ENCODE results near the gene BRSK2. TPM values are rescaled to one million over a fixed set of nuclear protein-coding genes. Genes with fewer than 3 reads are reported as not detected.
"Not testable (repeated sequence)": the region's sequence is repeated elsewhere in the genome, so short reads cannot be mapped to it uniquely, and the experiment has no call there.

Gene BRSK2
- total RNA-seq, 1 donor from 2014 or later: 13.8 TPM

GRCh38 chr11:1353383-1354124, 36.2 kb upstream of the BRSK2 start:
- H3K4me1 Mint-ChIP-seq (ENCODE audit: unreplicated experiment): peaks cover 12% of the 10 kb centered on the region
- no peak for DNase-seq (ENCODE audit: extremely low spot score, unreplicated experiment)
- no peak overlapping the region for H3K4me3 Mint-ChIP-seq
- peak overlapping the region; percentile 38 for H3K27ac Mint-ChIP-seq
- peaks cover 28% of the 10 kb centered on the region for H3K27me3 Mint-ChIP-seq
- no peak for TF ChIP-seq CTCF (conservative IDR thresholded peaks at IDR 0.05)
- no peaks in the 10 kb centered on the region for H3K36me3 Mint-ChIP-seq
- no peaks in the 10 kb centered on the region for H3K9me3 Mint-ChIP-seq

- H3K4me3 Mint-ChIP-seq: no peak overlapping the region
- no peaks in the 10 kb centered on the region for H3K9me3 Mint-ChIP-seq
- peaks cover 28% of the 10 kb centered on the region for H3K27me3 Mint-ChIP-seq
- no peak for DNase-seq (ENCODE audit: extremely low spot score, unreplicated experiment)
- H3K4me1 Mint-ChIP-seq (ENCODE audit: unreplicated experiment): peaks cover 10% of the 10 kb centered on the region
- no peak for TF ChIP-seq CTCF (conservative IDR thresholded peaks at IDR 0.05)
- no peak overlapping the region for H3K27ac Mint-ChIP-seq
- H3K36me3 Mint-ChIP-seq: no peaks in the 10 kb centered on the region
Measured at GRCh38 chr11:1354125-1354938, 35.4 kb upstream of the BRSK2 start.

GRCh38 chr11:1356007-1356435, 33.7 kb upstream of the BRSK2 start:
- Mint-ChIP-seq H3K4me3 (peak overlapping the region; percentile 20), H3K27ac (no peak overlapping the region), H3K9me3 (no peaks in the 10 kb centered on the region), H3K36me3 (no peaks in the 10 kb centered on the region), H3K27me3 (peaks cover 24% of the 10 kb centered on the region), H3K4me1 (ENCODE audit: unreplicated experiment) (peaks cover 10% of the 10 kb centered on the region)
- TF ChIP-seq CTCF (conservative IDR thresholded peaks at IDR 0.05): no peak
- DNase-seq (ENCODE audit: extremely low spot score, unreplicated experiment): no peak

- Mint-ChIP-seq H3K4me1 (ENCODE audit: unreplicated experiment) (peaks cover 10% of the 10 kb centered on the region), H3K4me3 (peak overlapping the region; percentile 20), H3K27ac (peak overlapping the region; percentile 30), H3K36me3 (no peaks in the 10 kb centered on the region), H3K9me3 (no peaks in the 10 kb centered on the region), H3K27me3 (peaks cover 19% of the 10 kb centered on the region)
- no peak for TF ChIP-seq CTCF (conservative IDR thresholded peaks at IDR 0.05)
- DNase-seq (ENCODE audit: extremely low spot score, unreplicated experiment): no peak
Measured at GRCh38 chr11:1356478-1356960, 33.2 kb upstream of the BRSK2 start.

GRCh38 chr11:1358286-1358685, 31.4 kb upstream of the BRSK2 start:
- H3K4me1 Mint-ChIP-seq (ENCODE audit: unreplicated experiment): peaks cover 7% of the 10 kb centered on the region

GRCh38 chr11:1358931-1359330, 30.8 kb upstream of the BRSK2 start:
- not testable (repeated sequence) for H3K36me3 Mint-ChIP-seq; H3K4me1 Mint-ChIP-seq (ENCODE audit: unreplicated experiment); H3K4me3 Mint-ChIP-seq; H3K9me3 Mint-ChIP-seq; H3K27ac Mint-ChIP-seq; DNase-seq (ENCODE audit: extremely low spot score, unreplicated experiment)
- H3K27me3 Mint-ChIP-seq: peaks cover 28% of the 10 kb centered on the region

More at GRCh38 chr11:1358286-1358685, 31.4 kb upstream of the BRSK2 start:
- DNase-seq (ENCODE audit: extremely low spot score, unreplicated experiment): no peak
- Mint-ChIP-seq H3K4me3 (no peak overlapping the region), H3K9me3 (no peaks in the 10 kb centered on the region), H3K27me3 (peaks cover 23% of the 10 kb centered on the region), H3K36me3 (no peaks in the 10 kb centered on the region), H3K27ac (no peak overlapping the region)
- no peak for TF ChIP-seq CTCF (conservative IDR thresholded peaks at IDR 0.05)

Measured in type B pancreatic cell (in vitro differentiated cells).